Right cardiac atrium (tissue), 5 donors: Measurements from ENCODE around the gene BMPR1B. TPM values are rescaled to one million over a fixed set of nuclear protein-coding genes. Genes with fewer than 3 reads are reported as not detected.

ENCODE experiments used
- ATAC-seq, 2 donors: fragments of 200-7000 bp; cut with Tn5 transposase; one replicate each; pipeline versions ENCODE4 v1.8.0 to v1.9.1; 2020; ENCODE audit warnings: moderate library complexity in 2 of 2, mild to moderate bottlenecking in 1 of 2
- DNase-seq, 3 donors: peaks; one replicate each; pipeline ENCODE4 v3.0.0-alpha.2; 2020
- H3K27ac ChIP-seq: one replicate; pipeline ENCODE4 v1.5.1; 2013; ENCODE audit warnings: mild to moderate bottlenecking, low read length, control low read depth, moderate library complexity
- H3K27me3 ChIP-seq: one replicate; pipeline ENCODE4 v1.6.1; 2013; ENCODE audit not compliant: control insufficient read depth, insufficient read depth
- H3K4me1 ChIP-seq: one replicate; pipeline ENCODE4 v1.6.1; 2013; ENCODE audit warnings: low read length; ENCODE audit not compliant: control insufficient read depth, insufficient read depth
- H3K4me3 ChIP-seq: one replicate; pipeline ENCODE4 v1.5.1; 2013; ENCODE audit warnings: low read length, control low read depth
- H3K9me3 ChIP-seq: one replicate; pipeline ENCODE4 v1.6.1; 2013; ENCODE audit warnings: low read length; ENCODE audit not compliant: control insufficient read depth
- WGBS: extraction: QIAGEN DNeasy Blood & Tissue Kit; methylation state at CpG from one replicate; pipeline ENCODE4 v1.1.7; 2013; 5-methylcytosine and 5-hydroxymethylcytosine counted together
- intact Hi-C, 4 donors: fragments of 100-400 bp; cut with DNase I; formaldehyde crosslinking; loops; one replicate each; pipeline versions ENCODE4 v1.11.0 to v1.14.0; 2022 to 2023
- polyA plus RNA-seq: library from polyadenylated mRNA; stranded (reverse); fragments of 200-250 nt; gene quantifications from one replicate; pipeline ENCODE4 v1.2.3, GENCODE V29; 2013
- total RNA-seq, 4 donors: library from RNA; stranded (reverse); fragmentation: NEBNext Ultra II Directional; extraction: Animal tissue kit (Norgen Biotek cat#: 25700); gene quantifications; one replicate each; pipeline ENCODE4 v1.2.1, GENCODE V29; 2021
- donor health status: healthy with polysubstance abuse.
- donor health status: DM: no; HTN: yes; CAD: no.
- donor health status: DM: no; HTN: no; CAD: no.
- donor health status: DM: no; HTN: yes; CAD: no; lungs with severe emphysema.
- donor health status: DM: yes; HTN: yes; CAD: no.

Gene BMPR1B
- total and polyA plus RNA-seq, 5 donors = 0.20 to 1.5 (median 0.88) TPM

DNA sequence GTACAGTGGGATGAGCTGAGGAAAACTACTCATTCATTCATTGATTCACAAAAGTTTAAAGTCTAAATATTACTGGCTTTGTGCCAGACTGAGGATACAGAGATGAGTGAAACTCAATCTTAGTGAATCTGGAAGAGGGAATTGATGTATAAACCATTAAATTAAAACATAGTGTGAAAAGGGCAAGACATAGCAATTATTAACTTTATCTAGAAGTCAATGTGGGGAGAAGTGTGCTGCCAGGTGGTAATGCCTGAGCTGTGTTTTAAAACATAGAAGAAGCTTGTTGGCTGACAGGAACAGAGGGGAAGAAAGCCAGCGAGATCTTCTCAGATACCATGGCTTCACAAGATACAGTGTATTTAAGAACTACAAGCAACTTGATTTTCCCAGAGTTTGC, 153.4 kb downstream of the BMPR1B start:
- no peak overlapping the region for H3K27ac ChIP-seq
- H3K4me3 ChIP-seq = no peak overlapping the region
- no peaks in the 10 kb centered on the region for H3K4me1 ChIP-seq
- no peaks in the 10 kb centered on the region for H3K9me3 ChIP-seq
- no peak for ATAC-seq
- 98% methylated on average over 1 of the region's 1 CpG for WGBS
- intact Hi-C loops = no loop called here
- DNase-seq = no peak
- no peaks in the 10 kb centered on the region for H3K27me3 ChIP-seq

GRCh38 chr4:94912606-94913005, 154.9 kb downstream of the BMPR1B start:
- intact Hi-C loops = no loop called here
- H3K4me3 ChIP-seq = no peak overlapping the region
- H3K4me1 ChIP-seq = no peaks in the 10 kb centered on the region
- H3K27me3 ChIP-seq = no peaks in the 10 kb centered on the region
- ATAC-seq = no peak
- 80% methylated on average over 2 of the region's 2 CpGs for WGBS
- DNase-seq = no peak
- H3K9me3 ChIP-seq = no peaks in the 10 kb centered on the region
- H3K27ac ChIP-seq = no peak overlapping the region

DNA sequence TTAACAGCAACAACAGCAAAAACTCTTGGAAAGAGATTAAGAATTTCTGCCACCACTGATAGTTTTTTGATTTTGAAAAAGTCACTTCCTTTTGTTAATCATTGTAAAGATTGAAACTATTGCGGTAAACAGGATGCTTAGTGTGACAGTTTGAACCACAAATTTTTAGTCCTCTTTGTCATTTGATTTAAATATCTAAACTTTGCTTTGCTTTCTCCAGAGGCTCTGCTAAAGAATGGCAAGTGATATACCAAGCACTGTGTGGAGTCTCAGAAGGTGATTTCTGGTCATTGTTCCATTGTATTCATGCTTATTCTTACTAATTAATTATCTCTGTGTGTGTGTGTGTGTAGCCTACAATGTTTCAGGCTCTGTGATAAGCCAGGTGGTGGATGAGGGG, 155.6 kb downstream of the BMPR1B start:
- intact Hi-C loops = no loop called here
- no peaks in the 10 kb centered on the region for H3K4me1 ChIP-seq
- 54% methylated on average over 1 of the region's 1 CpG for WGBS
- ATAC-seq (no peak), DNase-seq (no peak)
- no peak overlapping the region for H3K4me3 ChIP-seq
- H3K9me3 ChIP-seq = no peaks in the 10 kb centered on the region
- no peak overlapping the region for H3K27ac ChIP-seq
- H3K27me3 ChIP-seq = no peaks in the 10 kb centered on the region

DNA sequence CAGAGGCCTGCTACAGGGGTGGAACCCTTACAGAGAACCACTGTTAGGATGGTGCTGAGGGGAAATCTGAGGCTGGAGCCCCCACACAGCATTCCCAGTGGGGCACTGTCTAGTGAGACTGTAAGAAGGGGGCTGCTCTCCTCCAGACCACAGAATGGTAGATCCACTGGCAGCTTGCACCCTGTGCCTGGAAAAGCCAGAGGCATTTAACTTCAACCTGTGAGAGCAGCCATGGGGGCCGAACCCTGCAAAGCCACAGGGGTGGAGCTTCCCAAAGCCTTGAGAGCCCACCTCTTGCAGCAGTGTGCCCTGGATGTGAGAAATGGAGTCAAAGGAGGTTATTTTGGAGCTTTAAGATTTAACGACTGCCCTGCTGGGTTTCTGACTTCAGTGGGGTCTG, 159.4 kb downstream of the BMPR1B start:
- 98% methylated on average over 2 of the region's 2 CpGs for WGBS
- Histone ChIP-seq H3K9me3 (no peaks in the 10 kb centered on the region), H3K4me1 (no peaks in the 10 kb centered on the region), H3K27ac (no peak overlapping the region), H3K27me3 (no peaks in the 10 kb centered on the region), H3K4me3 (no peak overlapping the region)
- intact Hi-C loops = no loop called here
- ATAC-seq = no peak
- DNase-seq = no peak

DNA sequence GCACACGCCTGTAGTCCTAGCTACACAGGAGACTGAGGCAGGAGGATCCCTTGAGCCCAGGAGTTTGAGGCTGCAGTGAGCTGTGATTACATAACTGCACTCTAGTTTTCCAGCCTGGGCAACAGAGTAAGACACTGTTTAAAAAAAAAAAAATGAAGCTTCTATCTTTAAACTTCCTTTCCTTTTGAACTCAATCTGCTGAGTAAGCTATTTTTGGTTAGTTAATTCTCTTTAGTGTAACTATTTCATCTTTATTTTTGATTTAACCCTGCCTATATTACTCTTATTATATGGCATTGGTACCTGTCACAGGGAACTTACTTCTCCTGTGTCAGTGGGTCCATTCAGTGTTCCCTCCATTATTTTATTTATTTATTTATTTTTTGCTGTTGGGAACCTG, 160.8 kb downstream of the BMPR1B start:
- H3K27me3 ChIP-seq = no peaks in the 10 kb centered on the region
- no peak overlapping the region for H3K4me3 ChIP-seq
- H3K27ac ChIP-seq = no peak overlapping the region
- no peak for ATAC-seq
- H3K9me3 ChIP-seq = no peaks in the 10 kb centered on the region
- DNase-seq = no peak
- intact Hi-C loops = no loop called here
- no peaks in the 10 kb centered on the region for H3K4me1 ChIP-seq
- 91% methylated on average over 1 of the region's 1 CpG for WGBS

- no peak overlapping the region for H3K27ac ChIP-seq
- 75% methylated on average over 4 of the region's 4 CpGs for WGBS
Measured at GRCh38 chr4:94920369-94920768, 162.6 kb downstream of the BMPR1B start.

DNA sequence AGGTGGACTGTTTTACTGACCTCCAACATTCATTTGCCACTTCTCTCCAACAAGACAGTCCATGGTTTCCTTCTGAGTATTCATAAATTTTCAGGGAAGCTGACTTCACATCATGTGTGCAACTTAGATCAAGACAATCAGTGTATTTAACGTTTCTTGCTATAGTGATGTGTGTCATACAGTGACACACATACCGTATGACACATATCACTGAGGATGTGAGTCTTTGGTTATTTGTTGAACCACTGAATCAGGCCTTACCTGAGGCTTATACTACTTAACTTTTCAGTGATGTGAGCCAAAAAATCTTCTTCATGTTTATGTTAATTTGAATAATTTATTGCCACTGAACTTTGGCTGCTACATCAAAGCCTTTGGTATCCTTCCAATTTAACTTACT, 166.8 kb downstream of the BMPR1B start:
- H3K27ac ChIP-seq = no peak overlapping the region
- H3K27me3 ChIP-seq = no peaks in the 10 kb centered on the region
- no peak overlapping the region for H3K4me3 ChIP-seq
- ATAC-seq (no peak), DNase-seq (no peak)
- no peaks in the 10 kb centered on the region for H3K4me1 ChIP-seq
- no peaks in the 10 kb centered on the region for H3K9me3 ChIP-seq
- 87% methylated on average over 2 of the region's 2 CpGs for WGBS
- intact Hi-C loops = no loop called here

More at GRCh38 chr4:94920369-94920768, 162.6 kb downstream of the BMPR1B start:
- Histone ChIP-seq H3K9me3 (no peaks in the 10 kb centered on the region), H3K27me3 (no peaks in the 10 kb centered on the region), H3K4me1 (no peaks in the 10 kb centered on the region), H3K4me3 (no peak overlapping the region)
- DNase-seq (no peak), ATAC-seq (no peak)
- intact Hi-C loops = no loop called here

- H3K27me3 ChIP-seq = no peaks in the 10 kb centered on the region
- no peaks in the 10 kb centered on the region for H3K4me1 ChIP-seq
- 82% methylated on average over 5 of the region's 5 CpGs for WGBS
- no peaks in the 10 kb centered on the region for H3K9me3 ChIP-seq
- intact Hi-C loops = no loop called here
- H3K4me3 ChIP-seq = no peak overlapping the region
- ATAC-seq = no peak
- DNase-seq = no peak
- H3K27ac ChIP-seq = no peak overlapping the region
Measured at GRCh38 chr4:94925764-94926347, 168.1 kb downstream of the BMPR1B start.

- ATAC-seq = no peak
- Histone ChIP-seq H3K9me3 (no peaks in the 10 kb centered on the region), H3K4me1 (no peaks in the 10 kb centered on the region), H3K4me3 (no peak overlapping the region), H3K27me3 (no peaks in the 10 kb centered on the region), H3K27ac (no peak overlapping the region)
- intact Hi-C loops = no loop called here
- 86% methylated on average over 2 of the region's 2 CpGs for WGBS
- no peak for DNase-seq
Measured at GRCh38 chr4:94926936-94927335, 169.2 kb downstream of the BMPR1B start.

- ATAC-seq = no peak
- Histone ChIP-seq H3K27me3 (no peaks in the 10 kb centered on the region), H3K4me1 (no peaks in the 10 kb centered on the region), H3K27ac (no peak overlapping the region), H3K9me3 (no peaks in the 10 kb centered on the region), H3K4me3 (no peak overlapping the region)
- 28% methylated on average over 1 of the region's 1 CpG for WGBS
- intact Hi-C loops = no loop called here
- DNase-seq = no peak
Measured at GRCh38 chr4:94927696-94928095, 169.9 kb downstream of the BMPR1B start.

GRCh38 chr4:94929696-94930095, 171.9 kb downstream of the BMPR1B start:
- H3K27ac ChIP-seq = no peak overlapping the region
- intact Hi-C loops = no loop called here
- DNase-seq (no peak), ATAC-seq (no peak)
- H3K27me3 ChIP-seq = no peaks in the 10 kb centered on the region
- H3K4me3 ChIP-seq = no peak overlapping the region
- WGBS = 67% methylated on average over 5 of the region's 5 CpGs
- H3K4me1 ChIP-seq = no peaks in the 10 kb centered on the region
- no peaks in the 10 kb centered on the region for H3K9me3 ChIP-seq

GRCh38 chr4:94931626-94932025, 173.9 kb downstream of the BMPR1B start:
- Histone ChIP-seq H3K27ac (no peak overlapping the region), H3K4me1 (no peaks in the 10 kb centered on the region), H3K9me3 (no peaks in the 10 kb centered on the region), H3K27me3 (no peaks in the 10 kb centered on the region), H3K4me3 (no peak overlapping the region)
- DNase-seq = no peak
- intact Hi-C loops = no loop called here
- ATAC-seq = no peak
- 81% methylated on average over 7 of the region's 7 CpGs for WGBS
